Fibroblast of the aortic adventitia (primary cell): ENCODE measurements around the gene TBC1D30. TPM values are rescaled to one million over a fixed set of nuclear protein-coding genes. Genes with fewer than 3 reads are reported as not detected.

Source experiments
- DNase-seq: peaks from one replicate; pipeline ENCODE4 v3.0.0-alpha.2; 2010; ENCODE audit warnings: low read depth
- H3K4me3 ChIP-seq: 2 replicates; pipeline ENCODE4 v1.5.1; 2011; ENCODE audit warnings: low read depth, mild to moderate bottlenecking, control low read depth, low read length, moderate library complexity
- total RNA-seq: library from RNA; depleted of rRNA; stranded (reverse); fragments of >200 nt; gene quantifications from 2 replicates; pipeline ENCODE4 v1.2.3, GENCODE V29; 2012; ENCODE audit warnings: low replicate concordance
- TF ChIP-seq, protein P1 (sequence below): IDR thresholded peaks from 2 replicates; pipeline ENCODE4 v1.5.1; 2011; ENCODE audit warnings: mild to moderate bottlenecking, low read length, control low read depth, inconsistent platforms; ENCODE audit not compliant: insufficient read depth

Gene TBC1D30
- total RNA-seq, 1 donor = 0.18 TPM

DNA sequence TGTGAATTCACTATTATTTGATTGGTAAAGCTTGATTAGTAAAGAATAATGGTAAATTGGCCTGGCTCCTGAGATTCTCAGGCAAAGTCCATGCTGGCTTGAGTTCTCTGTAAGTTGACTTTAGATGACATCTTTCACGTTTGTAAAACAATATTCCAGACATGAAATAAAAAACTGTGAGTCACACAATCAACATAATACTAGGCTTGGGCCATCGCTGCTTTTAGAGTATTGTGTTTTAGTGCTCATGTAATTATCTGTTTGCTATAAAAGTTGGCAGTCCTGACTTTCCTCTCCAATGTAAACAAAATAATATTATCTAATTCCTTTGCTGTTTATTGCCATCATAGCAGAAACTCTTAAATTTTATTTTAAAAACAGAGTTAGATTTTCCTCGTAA, 3.9 kb upstream of the TBC1D30 start:
- no peak overlapping the region for H3K4me3 ChIP-seq
- no peak for DNase-seq
- TF ChIP-seq, protein P1, sequence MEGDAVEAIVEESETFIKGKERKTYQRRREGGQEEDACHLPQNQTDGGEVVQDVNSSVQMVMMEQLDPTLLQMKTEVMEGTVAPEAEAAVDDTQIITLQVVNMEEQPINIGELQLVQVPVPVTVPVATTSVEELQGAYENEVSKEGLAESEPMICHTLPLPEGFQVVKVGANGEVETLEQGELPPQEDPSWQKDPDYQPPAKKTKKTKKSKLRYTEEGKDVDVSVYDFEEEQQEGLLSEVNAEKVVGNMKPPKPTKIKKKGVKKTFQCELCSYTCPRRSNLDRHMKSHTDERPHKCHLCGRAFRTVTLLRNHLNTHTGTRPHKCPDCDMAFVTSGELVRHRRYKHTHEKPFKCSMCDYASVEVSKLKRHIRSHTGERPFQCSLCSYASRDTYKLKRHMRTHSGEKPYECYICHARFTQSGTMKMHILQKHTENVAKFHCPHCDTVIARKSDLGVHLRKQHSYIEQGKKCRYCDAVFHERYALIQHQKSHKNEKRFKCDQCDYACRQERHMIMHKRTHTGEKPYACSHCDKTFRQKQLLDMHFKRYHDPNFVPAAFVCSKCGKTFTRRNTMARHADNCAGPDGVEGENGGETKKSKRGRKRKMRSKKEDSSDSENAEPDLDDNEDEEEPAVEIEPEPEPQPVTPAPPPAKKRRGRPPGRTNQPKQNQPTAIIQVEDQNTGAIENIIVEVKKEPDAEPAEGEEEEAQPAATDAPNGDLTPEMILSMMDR = no peak

DNA sequence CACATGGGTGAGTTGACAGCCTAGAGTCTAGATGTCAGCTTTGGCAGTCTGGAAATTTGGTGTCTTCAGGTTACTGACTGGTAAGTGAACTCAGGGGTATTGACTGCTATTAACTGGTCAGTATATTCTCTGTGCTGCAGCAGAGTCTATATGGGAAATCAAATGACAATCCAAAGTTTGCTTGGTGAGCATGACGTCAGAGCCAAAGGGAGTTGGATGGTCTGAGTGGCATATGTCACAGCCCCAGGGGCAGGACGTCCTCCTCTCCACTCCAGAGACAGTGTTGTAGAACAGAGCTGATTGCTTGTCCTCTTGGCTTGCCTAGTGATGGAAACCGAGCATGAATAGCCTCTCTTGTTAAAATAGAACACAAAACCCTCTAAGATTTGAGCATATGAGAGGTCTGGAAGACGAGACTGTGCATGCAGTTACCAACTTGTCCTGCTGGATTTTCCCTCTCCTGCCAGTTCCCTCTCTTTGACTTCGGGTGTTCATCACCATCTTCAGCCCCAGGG, 3.3 kb upstream of the TBC1D30 start:
- DNase-seq = no peak
- no peak overlapping the region for H3K4me3 ChIP-seq
- TF ChIP-seq, protein P1 = no peak

DNA sequence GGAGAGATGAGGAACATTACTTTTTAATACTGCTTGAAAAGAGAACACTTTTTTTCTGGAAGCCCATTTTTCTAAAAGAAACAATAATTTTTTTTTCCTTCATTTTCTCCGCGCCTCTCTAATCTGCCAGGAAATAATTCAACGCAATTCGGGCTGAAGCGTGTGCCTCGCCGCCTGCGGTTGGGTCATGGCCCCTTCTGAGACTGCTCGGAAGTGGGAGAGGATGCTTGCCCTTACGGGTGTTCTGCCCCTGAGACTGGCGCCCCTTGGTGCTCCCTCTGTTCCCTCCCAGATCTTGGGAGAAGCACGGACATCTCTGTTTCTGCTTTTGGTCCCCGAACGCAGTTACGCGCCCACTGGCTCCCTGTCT, 332 bp upstream of the TBC1D30 start:
- TF ChIP-seq, protein P1 = no peak

DNA sequence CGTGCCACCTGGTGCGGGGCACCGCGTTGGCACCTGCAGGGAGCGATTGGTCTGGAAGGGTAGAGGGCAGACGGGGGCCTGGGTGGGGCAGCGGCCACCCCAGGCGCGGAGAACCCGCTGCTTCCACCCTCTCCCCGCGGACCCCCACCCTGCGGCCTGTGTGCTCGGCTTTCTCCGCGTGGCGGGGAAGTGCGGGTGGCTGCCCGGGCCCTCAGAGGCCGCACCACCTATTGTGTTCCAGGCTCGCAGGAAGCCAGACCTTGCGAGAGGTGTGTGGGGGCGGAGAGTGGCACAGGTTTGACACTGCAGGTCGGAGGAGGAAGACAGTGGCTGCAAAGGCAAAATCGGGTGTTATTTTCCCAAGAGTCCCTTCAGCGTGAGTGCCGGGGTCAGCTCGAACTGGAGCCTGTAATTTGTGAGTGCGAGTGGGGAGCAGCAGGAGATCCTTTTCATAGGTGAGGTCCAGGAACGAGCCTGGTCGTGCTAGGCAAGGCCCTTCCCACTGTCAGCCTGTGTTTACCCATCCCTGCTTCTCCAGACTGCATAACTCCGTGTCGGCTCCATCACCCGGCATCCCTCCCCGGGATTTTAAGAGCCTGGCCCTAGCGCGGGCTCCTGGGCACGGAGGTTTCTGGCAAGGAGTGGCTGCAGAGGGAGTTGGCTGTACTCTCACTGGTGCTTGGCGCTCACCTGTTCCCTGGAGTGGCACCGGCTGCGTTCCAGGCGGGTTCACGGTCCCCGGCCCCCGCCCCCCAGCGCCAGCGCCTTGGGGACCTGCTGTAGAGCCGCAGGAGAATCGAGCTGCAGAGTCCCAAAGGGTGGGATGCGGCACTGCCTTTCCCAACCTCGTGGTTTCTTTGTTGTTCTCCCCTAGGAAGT, 935 bp downstream of the TBC1D30 start:
- H3K4me3 ChIP-seq = no peak overlapping the region

More for the DNA sequence above, 332 bp upstream of the TBC1D30 start:
- DNase-seq = no peak
- H3K4me3 ChIP-seq = peak overlapping the region; percentile 53

DNA sequence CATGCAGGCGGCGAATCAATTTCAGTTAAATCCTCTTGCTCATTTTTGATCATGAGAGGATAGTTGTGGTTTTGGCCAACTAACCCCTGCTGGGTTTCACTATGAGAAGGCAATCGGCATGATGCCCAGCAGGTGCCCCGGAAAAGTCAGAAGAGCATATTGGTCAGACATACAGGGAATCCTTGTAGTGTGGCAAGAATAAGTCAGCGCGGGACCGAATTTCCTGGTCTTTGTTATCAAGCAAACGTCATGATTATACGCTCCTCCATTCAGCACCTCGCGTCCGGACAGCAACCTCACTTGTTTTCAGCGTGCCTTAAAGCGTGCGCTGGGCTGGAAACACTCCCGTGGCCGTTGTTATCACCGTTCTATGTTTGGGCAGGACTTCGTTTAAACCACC, 1.8 kb downstream of the TBC1D30 start:
- peak; percentile 53 for DNase-seq
- TF ChIP-seq, protein P1 = no peak
- H3K4me3 ChIP-seq = no peak overlapping the region

More for the DNA sequence above, 935 bp downstream of the TBC1D30 start:
- DNase-seq = no peak
- TF ChIP-seq, protein P1 = no peak

DNA sequence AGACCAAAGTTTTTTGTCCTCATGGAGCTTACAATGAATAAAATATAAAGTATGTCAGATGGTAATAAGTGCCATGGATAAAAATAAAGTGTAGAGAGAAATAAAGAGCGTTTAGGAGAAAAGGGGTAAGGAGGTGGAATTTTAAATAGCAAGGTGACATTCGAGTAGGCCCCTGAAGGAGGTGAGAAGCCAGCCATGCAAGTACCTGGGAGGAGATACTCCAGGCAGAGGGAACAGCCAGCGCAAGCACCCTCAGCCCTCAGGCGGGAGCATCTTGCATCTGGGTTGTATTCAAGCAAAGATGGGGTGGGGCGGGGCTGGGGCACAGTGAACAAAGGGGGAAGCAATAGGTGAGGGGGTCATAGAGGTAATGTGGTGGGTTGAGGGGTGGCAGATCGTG, 4.3 kb downstream of the TBC1D30 start:
- no peak overlapping the region for H3K4me3 ChIP-seq
- DNase-seq = no peak
- TF ChIP-seq, protein P1 = no peak

DNA sequence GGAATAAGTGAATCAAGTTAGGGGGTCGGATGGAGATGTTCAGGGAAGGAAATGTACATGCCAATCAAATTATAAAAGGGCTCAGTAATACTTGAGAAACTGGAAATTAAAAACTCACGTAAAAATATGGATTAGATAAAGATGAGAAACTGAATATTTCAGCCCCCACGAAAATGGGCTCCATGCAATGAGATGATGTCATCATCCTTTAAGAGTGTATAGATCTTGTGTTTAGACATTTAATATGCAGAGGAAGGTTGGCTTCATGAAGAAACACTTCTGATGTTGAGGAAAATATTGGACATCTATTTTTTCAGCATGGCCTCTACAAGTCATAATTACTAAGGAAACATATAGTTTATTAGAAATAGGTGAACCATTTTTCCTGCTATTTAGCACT, 9.5 kb downstream of the TBC1D30 start:
- DNase-seq = no peak
- TF ChIP-seq, protein P1 = no peak
- H3K4me3 ChIP-seq = no peak overlapping the region
